ENCODE measurements around the gene DAPL1.

Gene DAPL1

GRCh38 chr2:158755310-158756087 is 39.6 kb upstream of the DAPL1 start (continued):
- TF ChIP-seq, protein P1, sequence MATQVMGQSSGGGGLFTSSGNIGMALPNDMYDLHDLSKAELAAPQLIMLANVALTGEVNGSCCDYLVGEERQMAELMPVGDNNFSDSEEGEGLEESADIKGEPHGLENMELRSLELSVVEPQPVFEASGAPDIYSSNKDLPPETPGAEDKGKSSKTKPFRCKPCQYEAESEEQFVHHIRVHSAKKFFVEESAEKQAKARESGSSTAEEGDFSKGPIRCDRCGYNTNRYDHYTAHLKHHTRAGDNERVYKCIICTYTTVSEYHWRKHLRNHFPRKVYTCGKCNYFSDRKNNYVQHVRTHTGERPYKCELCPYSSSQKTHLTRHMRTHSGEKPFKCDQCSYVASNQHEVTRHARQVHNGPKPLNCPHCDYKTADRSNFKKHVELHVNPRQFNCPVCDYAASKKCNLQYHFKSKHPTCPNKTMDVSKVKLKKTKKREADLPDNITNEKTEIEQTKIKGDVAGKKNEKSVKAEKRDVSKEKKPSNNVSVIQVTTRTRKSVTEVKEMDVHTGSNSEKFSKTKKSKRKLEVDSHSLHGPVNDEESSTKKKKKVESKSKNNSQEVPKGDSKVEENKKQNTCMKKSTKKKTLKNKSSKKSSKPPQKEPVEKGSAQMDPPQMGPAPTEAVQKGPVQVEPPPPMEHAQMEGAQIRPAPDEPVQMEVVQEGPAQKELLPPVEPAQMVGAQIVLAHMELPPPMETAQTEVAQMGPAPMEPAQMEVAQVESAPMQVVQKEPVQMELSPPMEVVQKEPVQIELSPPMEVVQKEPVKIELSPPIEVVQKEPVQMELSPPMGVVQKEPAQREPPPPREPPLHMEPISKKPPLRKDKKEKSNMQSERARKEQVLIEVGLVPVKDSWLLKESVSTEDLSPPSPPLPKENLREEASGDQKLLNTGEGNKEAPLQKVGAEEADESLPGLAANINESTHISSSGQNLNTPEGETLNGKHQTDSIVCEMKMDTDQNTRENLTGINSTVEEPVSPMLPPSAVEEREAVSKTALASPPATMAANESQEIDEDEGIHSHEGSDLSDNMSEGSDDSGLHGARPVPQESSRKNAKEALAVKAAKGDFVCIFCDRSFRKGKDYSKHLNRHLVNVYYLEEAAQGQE (tag by site-specific recombination; IDR thresholded peaks at IDR 0.05): no peak
- TF ChIP-seq ZNF169 (tag by site-specific recombination; IDR thresholded peaks at IDR 0.05): no peak
- TF ChIP-seq ZXDB (tag by site-specific recombination; IDR thresholded peaks at IDR 0.05): no peak
- TF ChIP-seq ZNF747 (tag by site-specific recombination; IDR thresholded peaks at IDR 0.05): no peak

GRCh38 chr2:158756331-158756730 is 38.8 kb upstream of the DAPL1 start:
- Histone ChIP-seq H3K36me3 (ENCODE audit: control insufficient read depth in 2 of 2, insufficient read depth in 1 of 2, low read length in 2 of 2) (no peaks in the 10 kb centered on the region), H3K4me1 (ENCODE audit: control insufficient read depth, insufficient read depth, low read length) (no peaks in the 10 kb centered on the region), H3K27ac (ENCODE audit: extremely low read depth, low read depth, low read length) (no peak overlapping the region), H3K9me3 (ENCODE audit: control insufficient read depth, insufficient read depth, low read depth, low read length) (no peaks in the 10 kb centered on the region), H3K4me3 (ENCODE audit: low read depth, low read length) (no peak overlapping the region)
- CTCF ChIA-PET: interaction anchor here (0.6 to 5.3 kb wide), 7 partner anchors 10 to 745 kb away, joined by 3 to 60 read pairs (median 14); no protein-coding TSS in a partner anchor
- TF ChIP-seq ZBTB21 (tag by site-specific recombination; IDR thresholded peaks at IDR 0.05) (no peak), ZNF791 (tag by site-specific recombination; IDR thresholded peaks at IDR 0.05) (no peak), ELK4 (IDR thresholded peaks at IDR 0.05; ENCODE audit: borderline replicate concordance, low read depth, low read length) (no peak), RBAK (tag by site-specific recombination; IDR thresholded peaks at IDR 0.05) (no peak), ZNF416 (tag by site-specific recombination; IDR thresholded peaks at IDR 0.05) (no peak), ZNF362 (tag by site-specific recombination; IDR thresholded peaks at IDR 0.05) (no peak), ZNF148 (tag by site-specific recombination; IDR thresholded peaks at IDR 0.05; ENCODE audit: borderline replicate concordance) (no peak)
- POLR2A ChIA-PET: no interaction called here

DNA sequence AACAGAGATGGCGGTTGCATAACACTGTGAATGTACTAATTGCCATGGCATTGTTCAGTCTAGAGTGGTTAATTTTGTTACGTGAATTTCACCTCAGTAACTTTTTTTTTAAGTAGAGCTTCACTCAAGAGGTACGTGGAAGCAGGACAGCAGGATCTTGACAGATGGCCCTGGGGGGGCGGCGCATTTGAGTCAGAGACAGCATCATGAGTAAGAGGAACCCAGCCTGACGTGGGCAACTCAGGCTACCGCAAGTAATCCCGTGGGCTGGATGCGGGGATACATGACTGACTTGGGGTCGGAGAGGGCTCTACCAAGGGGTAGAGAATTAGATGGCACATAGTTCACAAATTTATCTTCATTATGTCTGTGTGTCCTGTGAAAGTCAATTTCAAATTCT is 38.1 kb upstream of the DAPL1 start:
- POLR2A ChIA-PET: no interaction called here
- no peak overlapping the region for H3K27ac ChIP-seq (ENCODE audit: extremely low read depth, low read depth, low read length)
- H3K4me3 ChIP-seq (ENCODE audit: low read depth, low read length): no peak overlapping the region
- H3K9me3 ChIP-seq (ENCODE audit: control insufficient read depth, insufficient read depth, low read depth, low read length): no peaks in the 10 kb centered on the region
- no peaks in the 10 kb centered on the region for H3K4me1 ChIP-seq (ENCODE audit: control insufficient read depth, insufficient read depth, low read length)
- H3K36me3 ChIP-seq (ENCODE audit: control insufficient read depth in 2 of 2, insufficient read depth in 1 of 2, low read length in 2 of 2): no peaks in the 10 kb centered on the region
- CTCF ChIA-PET: interaction anchor here (0.6 to 3.5 kb wide), 3 partner anchors 10 to 724 kb away, joined by 3 to 19 read pairs (median 4); no protein-coding TSS in a partner anchor
- TF ChIP-seq HOXD13 (CRISPR knock-in tag; IDR thresholded peaks at IDR 0.05; ENCODE audit: borderline replicate concordance) (no peak), HOXC10 (CRISPR knock-in tag; IDR thresholded peaks at IDR 0.05) (no peak), TCF7L2 (IDR thresholded peaks at IDR 0.05; ENCODE audit: borderline replicate concordance, low read depth, low read length) (no peak), ZNF596 (tag by site-specific recombination; IDR thresholded peaks at IDR 0.05) (no peak)
